GM21717 (cell line): ENCODE measurements around the gene RIC3.
"Not testable (repeated sequence)": the region's sequence is repeated elsewhere in the genome, so short reads cannot be mapped to it uniquely, and the experiment has no call there.

ENCODE experiments used
- ATAC-seq: cut with Tn5 transposase; IDR thresholded peaks from one replicate; pipeline ENCODE4 v1.9.1; 2021; ENCODE audit warnings: mild to moderate bottlenecking, moderate library complexity; ENCODE audit not compliant: unreplicated experiment

The RIC3 gene

GRCh38 chr11:8192016-8192895 is 23.4 kb upstream of the RIC3 start:
- ATAC-seq, result no peak

- ATAC-seq, result no peak
Measured at GRCh38 chr11:8190431-8190830, 21.6 kb upstream of the RIC3 start.

DNA sequence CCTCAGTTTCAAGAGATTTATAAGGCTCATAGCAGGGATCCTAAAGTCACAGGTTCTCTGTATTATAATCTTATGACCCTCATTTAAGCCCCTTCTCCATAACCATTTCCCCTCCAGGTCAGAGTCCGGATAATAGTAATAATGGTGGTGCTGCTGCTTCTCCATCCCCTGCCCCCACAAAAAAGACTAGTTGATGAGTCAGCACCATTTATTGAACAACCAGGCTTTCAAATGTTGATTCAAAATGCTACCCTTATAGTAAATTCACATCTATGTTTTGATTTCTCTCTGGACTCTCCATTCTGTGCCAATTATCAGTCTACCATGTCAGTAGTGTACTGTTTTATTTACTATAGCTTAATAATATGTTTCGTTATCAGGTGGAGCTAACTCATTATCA is 17.6 kb upstream of the RIC3 start:
- ATAC-seq, result no peak

- no peak for ATAC-seq
Measured at GRCh38 chr11:8183111-8183510, 14.3 kb upstream of the RIC3 start.

GRCh38 chr11:8180469-8180868 is 11.6 kb upstream of the RIC3 start:
- no peak for ATAC-seq

- no peak for ATAC-seq
Measured at GRCh38 chr11:8178297-8178696, 9.5 kb upstream of the RIC3 start.

DNA sequence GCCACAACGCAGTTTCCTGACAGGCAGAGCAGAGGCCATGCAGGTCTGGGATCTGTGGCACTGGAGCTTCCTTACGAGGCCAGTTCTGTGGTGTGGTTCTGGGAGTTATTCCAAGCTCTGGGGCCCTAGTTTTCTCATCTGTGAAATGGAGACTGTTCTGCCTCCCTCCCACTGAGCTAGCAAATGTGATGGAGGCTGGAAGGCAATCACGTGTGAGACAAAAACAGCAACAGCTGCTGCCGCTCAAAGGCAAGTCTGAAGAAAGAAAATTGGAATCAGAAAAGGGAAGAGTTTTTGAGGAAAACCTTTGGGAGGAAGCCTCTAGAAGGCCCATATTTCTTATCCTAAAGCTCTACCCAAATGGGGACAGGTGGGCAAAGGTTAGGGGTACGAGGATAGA is 8.3 kb upstream of the RIC3 start:
- ATAC-seq, result no peak

- no peak for ATAC-seq
Measured at GRCh38 chr11:8167796-8168195, 1.0 kb downstream of the RIC3 start.

- no peak for ATAC-seq
Measured at GRCh38 chr11:8164746-8165145, 4.1 kb downstream of the RIC3 start.

DNA sequence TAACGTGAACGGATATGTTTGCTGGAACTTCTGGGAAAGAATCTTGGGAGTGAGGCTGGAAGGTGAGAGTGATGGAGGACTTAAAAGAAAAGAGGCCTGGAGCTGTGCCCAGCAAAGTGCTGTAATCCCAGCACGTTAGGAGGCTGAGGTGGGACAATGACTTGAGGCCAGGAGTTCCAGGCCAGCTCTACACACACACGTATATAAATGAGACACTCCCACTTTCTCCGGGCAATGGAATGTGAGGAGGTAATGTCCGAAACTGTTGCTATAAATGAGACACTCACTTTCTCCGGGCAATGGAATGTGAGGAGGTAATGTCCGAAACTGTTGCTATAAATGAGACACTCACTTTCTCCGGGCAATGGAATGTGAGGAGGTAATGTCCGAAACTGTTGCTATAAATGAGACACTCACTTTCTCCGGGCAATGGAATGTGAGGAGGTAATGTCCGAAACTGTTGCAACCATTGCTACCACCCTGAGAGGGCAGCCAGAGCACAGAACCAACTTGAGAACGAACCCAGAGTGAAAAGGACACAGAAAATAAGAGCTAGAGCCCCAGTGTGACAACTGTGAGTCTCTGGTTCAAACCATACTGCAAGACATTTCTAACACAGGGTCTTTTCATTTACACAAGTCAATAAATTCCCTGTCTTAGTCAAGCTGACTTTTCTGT is 7.1 kb downstream of the RIC3 start:
- not testable (repeated sequence) for ATAC-seq

DNA sequence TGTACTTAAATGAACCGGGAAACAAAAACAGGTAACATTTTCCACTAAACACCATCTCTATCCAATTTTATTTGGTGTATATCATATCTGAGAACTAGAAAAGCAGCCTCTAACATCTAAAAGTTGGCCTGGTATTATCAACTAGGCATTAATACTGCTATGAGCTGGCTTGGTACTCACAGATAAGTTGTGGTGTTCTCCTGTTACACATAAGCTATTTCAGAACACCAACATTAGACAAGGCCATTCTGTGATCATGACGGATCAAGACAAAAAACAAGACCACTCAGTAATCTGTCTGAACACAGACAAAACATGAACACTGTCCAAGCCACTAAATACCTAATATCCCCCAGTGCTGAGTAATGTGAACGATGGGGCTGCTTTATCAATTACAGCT is 11.9 kb downstream of the RIC3 start:
- ATAC-seq, result no peak

- no peak for ATAC-seq
Measured at GRCh38 chr11:8149726-8150125, 19.1 kb downstream of the RIC3 start.

- no peak for ATAC-seq
Measured at GRCh38 chr11:8138526-8138925, 30.3 kb downstream of the RIC3 start.

GRCh38 chr11:8127447-8127846 is 41.4 kb downstream of the RIC3 start:
- ATAC-seq, result no peak

DNA sequence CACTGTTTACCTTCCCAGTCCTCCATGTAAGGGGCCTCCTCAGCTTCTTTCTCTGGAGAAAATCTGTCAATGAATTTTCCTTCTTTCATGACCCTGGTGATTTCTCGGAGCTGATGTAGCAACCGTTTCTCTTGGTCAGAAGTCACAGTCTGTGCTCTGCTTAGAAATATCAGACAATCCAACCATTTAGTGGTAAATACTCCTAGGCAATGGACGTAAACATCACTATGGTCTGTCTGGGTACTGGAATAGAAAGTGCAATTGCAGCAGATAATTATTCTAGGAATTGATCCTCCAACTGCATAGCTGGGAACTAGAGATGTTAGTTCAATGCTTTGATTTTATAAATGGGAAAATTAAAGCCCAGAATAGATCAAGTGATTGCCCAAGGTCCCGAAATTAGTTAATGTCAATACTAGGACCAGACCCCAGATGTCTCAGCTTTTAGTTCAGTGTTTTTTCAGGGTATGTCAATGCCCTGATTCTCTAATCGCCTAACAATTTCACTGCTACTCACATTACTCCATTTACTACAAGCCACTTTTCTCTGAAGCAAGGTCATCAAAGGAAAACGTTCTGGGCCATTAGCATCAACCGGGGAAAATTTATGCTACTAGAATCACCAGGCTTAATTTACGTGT is 42.1 kb downstream of the RIC3 start:
- no peak for ATAC-seq

DNA sequence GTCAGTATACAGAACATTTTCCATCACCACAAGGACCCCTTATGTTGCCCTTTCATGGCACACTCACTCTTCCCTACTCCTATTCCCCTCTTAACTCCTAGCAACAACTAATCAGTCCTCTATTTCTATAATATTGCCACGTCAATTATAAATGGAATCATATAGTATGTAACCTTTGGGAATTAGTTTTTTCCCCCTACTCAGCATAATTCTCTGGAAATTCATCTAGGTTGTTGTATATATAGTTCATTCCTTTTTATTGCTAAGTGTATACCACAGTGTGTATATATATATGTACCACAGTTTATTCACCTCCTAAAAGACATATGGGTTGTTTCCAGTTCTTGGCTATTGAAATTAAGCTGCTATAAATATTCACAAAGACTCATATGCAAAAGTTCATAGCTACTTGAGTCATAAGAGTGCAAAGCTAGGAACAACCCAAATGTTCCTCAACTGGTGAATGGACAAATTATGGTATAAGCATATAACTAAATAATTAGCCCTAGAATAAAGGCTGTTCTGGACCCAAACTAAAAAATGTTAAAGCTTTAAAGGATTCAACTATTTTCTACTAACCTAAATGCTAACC is 46.6 kb downstream of the RIC3 start:
- ATAC-seq, result no peak

DNA sequence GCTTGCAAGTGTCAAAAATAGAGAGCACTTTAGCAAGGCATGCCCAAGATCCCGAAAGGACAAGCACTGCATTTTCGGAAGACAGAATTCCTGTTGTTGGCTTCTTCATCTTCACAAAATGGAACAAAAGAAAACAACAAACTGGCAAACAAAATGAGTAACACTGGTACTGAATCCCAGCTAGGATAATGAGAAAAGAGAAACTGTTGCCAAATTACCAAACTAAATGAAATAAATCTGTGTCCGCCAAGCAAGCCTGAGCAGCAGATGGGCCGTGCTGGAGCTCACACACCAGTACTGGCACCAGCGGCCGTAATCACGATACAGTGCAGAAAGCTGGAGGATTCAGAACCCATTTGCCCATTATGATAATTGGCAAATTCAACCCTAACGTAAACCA is 57.2 kb downstream of the RIC3 start:
- ATAC-seq, result no peak

GRCh38 chr11:8110396-8110795 is 58.4 kb downstream of the RIC3 start:
- ATAC-seq, result no peak

DNA sequence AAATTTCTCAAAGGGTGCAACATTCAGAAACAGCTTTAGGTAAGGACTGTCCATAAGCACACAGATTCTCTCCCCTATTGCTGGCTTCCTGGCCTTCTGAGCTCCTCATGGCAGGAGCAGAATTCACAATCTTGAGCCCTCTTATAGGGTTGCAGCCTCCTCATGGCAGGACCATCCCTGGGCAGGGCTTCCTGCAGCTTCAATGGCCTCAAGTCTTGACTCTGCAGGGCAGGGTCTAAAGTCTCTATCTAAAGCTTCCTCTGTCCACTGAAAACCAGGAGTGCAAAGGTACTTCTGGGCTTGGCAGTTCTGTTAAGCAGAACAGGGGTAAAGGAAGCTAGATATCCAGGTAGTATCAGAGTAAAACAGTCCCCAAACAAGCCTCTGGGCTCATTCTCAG is 59.1 kb downstream of the RIC3 start:
- ATAC-seq, result no peak

GRCh38 chr11:8108421-8108820 is 60.4 kb downstream of the RIC3 start:
- ATAC-seq, result no peak

DNA sequence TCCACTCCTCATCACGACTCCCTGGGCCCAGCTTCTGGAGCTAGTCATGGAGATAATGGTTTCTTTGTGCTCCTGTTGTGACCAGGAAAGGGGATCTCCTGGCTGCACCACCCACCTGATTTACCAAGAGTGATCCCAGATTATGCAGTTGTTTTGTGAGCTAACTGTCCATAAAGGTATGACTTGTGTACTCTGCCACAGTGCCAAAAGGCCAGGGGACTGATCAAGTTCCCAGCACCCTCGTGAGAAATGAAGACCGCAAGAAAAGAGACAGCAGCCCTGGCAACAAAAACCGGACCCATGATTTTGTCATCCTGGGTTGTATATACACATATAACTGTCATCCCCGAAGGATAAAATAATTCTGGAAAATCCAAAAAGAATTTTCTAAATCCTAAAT is 61.2 kb downstream of the RIC3 start:
- ATAC-seq, result no peak

DNA sequence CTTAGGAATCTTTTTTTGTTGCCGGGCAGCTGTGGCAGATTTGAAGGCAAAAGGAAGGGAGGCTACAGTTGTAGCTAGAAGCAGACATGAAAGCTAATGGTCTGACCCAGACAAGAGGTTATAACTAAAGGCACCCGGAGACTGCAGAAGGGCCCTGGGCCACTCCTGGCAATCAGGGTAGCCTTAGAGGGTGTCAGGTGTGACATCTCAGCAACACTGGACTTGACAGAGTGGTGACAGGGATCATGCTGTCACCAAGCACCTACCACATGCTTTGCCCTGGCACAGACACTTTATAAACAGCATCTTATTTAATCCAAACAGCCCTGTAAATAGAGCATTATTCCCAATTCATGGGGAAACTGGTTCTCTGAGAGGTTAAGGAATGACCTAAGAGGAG is 62.1 kb downstream of the RIC3 start:
- ATAC-seq, result no peak
